ENCODE measurements around the gene FBF1.
A peak's percentile ranks its signal among the peaks of the same experiment; 100 is the strongest.
"Not testable (repeated sequence)": the region's sequence is repeated elsewhere in the genome, so short reads cannot be mapped to it uniquely, and the experiment has no call there.

The FBF1 gene, protein sequence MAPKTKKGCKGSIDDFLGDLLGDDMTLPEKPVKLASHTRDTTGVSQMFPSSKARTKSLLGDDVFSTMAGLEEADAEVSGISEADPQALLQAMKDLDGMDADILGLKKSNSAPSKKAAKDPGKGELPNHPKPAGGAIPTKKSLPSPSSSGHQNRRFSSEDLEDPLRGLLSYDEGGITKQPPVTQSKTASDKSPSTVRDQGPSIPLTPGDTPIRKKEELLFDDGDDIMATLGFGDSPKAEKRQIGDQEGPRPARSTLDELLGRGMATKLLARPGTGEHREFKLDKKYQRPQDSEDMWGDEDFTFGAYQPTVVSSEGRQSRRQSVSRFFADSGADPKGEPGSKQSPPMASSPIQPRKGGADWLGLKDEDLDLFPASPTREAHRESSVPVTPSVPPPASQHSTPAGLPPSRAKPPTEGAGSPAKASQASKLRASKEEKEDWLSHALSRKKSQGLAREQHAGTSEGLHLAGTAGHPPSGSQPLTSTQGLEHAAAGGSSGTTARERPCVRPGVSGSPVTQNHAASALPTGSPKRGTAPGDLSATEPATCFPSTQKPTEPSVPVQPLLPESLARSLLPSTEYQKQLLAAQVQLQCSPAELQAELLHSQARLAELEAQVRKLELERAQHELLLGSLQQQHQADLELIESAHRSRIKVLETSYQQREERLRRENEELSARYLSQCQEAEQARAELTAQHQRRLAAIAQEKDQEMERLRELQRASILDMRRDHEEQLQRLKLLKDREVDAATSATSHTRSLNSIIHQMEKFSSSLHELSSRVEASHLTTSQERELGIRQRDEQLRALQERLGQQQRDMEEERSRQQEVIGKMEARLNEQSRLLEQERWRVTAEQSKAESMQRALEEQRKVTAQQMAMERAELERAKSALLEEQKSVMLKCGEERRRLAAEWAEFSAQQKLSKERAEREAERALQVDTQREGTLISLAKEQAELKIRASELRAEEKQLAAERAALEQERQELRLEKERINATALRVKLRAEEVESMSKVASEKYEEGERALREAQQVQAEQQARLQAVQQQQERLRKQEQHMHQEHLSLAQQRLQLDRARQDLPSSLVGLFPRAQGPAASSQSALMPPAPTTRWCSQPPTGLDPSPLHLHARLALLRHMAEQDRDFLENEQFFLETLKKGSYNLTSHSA

DNA sequence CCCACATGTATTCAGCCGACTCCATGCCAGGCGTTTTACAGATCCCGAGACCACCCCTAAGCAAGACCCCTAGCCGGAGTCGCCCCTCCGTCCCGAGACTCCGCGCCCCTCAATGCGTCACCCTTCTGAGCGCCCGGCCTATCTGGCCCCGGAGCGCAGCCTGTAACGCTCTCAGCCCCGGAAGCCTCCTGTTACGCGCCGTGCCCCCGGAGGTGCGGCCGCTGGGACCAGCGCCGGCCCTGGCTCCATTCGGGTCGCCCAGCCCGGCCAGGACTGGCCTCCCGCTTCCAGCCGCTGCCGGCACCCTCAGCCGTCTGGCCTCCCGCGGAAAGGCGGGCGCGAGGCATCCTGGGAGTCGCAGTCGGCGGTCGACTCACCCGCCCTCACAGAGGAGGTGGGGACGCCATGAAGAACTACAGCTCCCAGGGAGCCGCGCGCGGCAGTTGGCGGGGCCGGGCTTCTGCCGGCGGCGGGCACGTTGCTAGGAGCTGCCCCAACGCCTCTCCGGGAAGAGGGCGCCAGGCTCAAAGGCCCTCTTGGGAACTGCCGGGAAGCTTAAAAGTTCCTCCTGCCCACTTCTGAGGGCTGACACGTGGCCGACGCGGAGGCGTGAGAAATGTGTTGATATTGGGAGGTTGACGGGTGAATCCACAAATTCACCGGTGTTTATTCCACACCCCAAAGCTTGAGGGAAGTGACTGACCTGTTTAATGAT, at the start of gene FBF1:
TSS of gene FBF1 (minus strand) at position 316 of the 715 bp plus-strand sequence. CDS start 2,893 bp downstream, outside the sequence.
- peak; percentile 90 for DNase-seq

DNA sequence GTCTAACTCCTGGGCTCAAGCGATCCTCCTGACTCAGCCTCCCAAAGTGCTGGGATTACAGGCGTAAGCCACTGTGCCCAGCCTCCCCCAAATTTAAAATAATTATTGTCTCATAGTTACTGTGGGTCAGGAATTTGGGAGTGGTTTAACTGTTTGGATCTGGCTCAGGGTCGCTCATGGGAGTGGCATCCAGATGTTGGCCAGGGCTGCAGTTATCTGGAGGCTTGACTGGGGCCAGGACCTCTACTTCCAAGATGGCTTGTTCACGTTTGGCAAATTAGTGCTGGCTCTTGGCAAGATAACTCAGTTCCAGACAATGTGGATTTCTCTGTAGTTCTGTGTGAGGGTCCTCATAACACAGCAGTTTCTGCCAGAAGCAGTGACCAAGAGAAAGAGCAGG, 46.2 kb upstream of the FBF1 start:
- DNase-seq, result no peak

DNA sequence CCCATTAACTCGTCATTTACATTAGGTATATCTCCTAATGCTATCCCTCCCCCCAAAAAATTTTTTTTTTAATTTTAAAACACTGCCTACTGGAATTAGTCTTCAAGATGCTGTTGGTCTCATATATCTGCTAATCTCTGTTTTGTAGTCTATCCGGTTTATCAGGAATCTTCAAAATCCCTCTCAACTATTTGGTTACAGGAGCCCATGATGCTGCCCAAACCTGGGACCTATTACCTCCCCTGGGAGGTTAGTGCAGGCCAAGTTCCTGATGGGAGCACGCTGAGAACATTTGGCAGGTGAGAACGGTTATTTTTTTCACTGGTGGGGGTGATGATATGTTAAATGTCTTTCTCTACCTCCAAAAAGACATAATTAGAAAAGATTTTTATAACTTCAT, 45.1 kb upstream of the FBF1 start:
- DNase-seq, result no peak

DNA sequence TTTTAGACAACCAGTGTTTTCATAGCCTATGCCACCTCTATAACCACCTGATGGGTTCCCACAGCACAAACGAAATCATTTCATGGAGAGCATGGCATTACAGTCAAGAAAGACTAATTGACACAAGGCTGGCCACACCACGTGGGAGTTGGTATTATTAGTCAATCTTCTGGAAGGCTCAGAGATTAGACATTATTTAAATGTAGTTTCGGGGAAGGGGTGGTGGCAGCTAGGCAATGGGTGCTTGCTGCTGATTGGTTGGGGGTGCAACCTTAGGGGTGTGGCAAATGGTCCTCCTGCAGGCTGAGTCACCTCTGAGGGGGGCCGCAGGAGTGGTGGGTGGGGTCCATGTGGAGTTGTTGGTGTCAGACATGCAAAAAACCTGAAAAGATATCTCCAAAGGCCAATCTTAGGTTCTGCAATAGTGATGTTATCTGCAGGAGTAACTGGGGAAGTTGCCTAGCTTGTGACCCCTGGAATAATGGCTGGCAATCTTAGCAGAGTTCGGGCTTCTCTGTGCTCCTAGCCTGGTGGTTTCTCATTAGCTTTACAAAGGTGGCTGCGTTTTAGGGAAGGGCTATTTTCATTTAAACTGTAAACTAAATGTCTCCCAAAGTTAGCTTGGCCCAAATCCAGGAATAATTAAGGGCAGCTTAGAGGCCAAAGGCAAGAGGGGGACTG, 42.8 kb upstream of the FBF1 start:
- no peak for DNase-seq

DNA sequence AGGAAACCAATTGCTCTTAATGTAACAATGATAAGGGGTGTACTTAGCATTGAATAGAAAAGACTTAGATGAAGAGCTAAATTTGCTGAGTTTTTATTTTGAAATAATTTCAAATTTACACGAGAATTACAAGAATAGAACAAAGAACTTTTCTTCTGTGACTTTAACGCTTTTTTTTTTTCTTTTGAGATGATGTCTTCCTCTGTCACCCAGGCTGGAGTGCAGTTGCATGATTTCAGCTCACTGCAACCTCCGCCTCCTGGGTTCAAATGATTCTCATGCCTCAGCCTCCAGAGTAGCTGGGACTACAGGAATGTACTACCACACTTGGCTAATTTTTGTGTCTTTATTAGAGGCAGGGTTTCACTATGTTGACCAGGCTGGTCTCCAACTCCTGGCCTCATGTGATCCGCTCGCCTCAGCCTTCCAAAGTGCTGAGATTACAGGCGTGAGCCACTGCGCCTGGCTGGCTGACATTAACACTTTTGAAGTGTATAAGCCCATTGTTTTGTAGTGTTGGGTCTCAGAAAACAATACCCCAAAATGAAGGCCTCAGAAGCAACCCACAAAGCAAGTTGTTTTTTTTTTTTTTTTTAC, 40.3 kb upstream of the FBF1 start:
- no peak for DNase-seq

DNA sequence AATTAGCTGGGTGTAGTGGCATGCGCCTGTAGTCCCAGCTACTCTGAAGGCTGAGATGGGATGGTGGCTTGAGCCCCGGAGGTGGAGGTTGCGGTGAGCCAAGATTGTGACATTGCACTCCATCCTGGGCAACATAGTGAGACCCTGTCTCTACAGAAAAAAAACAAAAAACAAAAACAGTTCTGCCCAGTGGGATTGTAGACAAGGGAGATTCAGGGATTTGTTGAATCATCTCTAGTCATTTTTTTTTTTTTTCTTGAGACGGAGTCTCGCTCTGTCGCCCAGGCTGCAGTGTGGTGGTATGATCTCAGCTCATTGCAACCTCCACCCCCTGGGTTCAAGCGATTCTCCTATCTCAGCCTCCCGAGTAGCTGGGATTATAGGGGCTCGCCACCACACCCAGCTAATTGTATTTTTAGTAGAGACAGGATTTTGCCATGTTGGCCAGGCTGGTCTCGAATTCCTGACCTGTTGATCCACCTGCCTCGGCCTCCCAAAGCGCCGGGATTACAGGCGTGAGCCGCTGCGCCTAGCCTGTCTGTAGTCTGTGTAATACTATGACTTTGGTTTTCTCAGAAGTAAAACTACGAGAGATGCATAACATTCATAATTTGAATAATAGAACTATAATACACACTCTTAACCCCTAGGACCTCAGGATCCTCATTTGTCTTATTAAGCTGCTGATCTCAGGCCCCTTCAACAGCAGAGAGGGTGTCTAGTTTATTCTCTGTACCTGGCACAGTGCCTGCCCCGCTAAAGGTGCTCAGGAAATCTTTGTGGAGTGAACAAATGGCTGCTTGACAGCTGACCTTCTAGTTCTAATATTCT, 39.6 kb upstream of the FBF1 start:
- no peak for DNase-seq

DNA sequence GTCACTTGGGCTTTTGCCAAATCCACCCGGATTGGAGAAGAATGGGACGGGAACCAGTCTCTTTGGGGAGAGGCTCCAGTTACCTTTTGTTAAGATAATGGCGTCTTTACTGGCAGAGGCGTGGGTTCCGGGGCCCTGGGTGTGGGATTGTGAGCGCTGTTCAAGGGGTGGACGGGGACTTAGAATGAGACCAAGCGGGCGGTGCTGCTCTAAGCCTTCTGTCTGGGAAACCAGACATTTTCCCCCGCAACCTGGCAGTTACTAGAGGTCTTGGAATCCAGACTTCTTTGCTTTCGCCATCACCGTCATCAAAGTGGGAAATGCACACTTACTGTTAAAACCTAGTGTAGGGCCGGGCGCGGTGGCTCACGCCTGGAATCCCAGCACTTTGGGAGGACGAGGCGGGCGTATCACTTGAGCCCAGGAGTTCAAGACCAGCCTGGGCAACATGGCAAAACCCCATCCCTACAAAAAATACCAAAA, 38.9 kb upstream of the FBF1 start:
- no peak for DNase-seq

DNA sequence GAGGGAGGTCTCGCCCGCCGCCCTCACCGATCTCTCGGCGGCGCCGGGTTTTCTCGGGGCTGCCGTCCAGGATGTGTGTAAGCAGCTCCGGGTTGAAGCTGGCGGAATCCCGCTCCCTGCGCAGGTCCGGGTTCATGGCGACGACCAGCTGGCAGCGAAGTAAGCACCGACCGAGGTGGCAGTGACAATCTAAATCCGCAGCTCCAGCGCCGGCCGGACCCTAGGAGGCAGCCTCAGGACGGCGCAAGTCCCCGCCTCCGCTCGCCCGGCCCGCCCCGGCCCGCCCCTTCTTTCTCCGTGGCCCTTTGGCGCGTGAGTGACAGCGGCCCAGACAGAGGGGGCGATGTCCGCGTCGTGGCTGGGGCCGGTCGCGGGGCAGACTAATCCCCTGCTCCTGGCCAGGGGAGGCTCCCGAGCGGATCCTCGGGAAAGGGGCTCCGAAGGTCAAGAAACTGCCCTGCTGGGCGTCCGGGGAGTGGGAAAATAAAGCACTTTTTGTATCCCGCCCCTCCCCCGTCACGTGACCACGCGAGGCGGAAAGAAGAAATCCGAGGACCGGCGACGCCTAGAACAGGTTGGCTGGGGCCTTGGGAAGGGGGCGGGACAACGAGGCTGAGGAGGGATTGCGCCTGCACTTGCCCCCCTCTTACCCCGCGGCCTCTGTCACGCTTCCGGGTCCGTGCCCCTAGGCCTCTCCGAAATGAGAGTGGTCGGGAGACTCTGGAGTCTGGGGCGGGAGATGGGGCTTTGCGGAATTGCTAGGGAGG, 38.3 kb upstream of the FBF1 start, which contains the start of the genes ACOX1 and TEN1:
TSS of gene ACOX1 (minus strand) at position 229 of the 767 bp plus-strand sequence. CDS start at position 136, 93 bp downstream.
TSS of gene TEN1 (plus strand) at position 303 of the 767 bp plus-strand sequence. CDS start 6,953 bp downstream, outside the sequence.
- peak; percentile 97 for DNase-seq

DNA sequence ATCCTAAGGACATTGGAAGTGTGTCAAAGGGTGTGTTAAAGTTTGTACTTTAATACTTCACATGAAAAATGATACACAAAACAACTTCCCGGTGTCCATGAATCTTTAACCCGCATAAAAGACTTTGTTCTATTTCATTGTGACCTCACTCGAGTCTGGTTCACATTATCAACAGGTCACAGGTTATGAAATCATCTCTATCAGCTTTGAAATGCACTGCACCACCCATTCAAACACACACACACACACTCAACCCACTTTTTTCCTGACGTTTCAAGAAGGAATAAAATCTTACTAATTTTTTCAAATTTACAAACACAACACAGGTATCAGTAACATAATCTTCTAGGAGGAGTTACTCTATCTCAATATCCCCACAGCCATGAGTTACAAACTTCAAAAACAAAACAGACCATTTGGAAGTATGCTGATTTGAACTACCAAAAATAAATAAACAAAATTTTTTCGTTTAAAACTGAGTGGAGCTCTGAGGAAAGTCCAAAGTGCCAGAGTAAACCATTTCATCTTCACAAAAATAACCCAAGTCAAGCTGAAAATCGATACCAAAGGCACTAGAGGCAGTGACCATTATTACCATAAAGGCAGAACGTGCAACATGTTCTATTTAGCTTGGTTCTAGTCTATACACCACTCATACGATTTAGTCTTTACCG, 35.5 kb upstream of the FBF1 start:
- no peak for DNase-seq

DNA sequence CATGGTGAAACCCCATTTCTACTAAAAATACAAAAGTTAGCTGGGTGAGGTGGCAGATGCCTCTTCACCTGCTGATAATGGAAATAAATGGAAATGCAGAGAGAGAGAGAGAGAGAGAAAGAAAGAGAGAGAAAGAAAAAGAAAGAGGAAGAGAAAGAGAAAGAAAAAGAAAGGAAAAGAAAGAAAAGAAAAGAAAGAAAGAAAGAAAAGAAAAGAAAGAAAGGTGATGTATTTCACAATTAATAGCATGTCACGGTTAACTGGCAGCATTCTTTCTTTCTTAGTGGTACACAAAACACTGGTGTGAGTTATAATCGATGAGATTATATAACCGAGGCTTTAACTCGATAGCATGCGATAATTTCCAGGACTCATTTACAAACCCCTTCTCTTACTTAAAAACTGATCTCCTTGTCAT, 34.9 kb upstream of the FBF1 start:
- no peak for DNase-seq

DNA sequence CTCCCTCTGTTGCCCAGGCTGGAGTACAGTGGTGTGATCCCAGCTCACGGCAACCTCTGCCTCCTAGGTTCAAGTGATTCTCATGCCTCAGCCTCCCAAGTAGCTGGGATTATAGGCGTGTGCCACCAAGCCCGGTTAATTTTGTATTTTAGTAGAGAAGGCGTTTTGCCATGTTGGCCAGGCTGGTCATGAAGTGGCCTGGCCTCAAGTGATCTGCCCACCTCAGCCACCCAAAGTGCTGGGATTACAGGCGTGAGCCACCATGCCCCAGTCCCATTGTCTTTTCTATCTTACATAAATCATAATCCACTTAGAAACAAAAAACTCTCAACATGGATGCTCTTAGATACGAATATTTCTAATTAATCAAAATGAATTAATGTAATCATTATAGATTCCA, 34.3 kb upstream of the FBF1 start:
- DNase-seq, result not testable (repeated sequence)

DNA sequence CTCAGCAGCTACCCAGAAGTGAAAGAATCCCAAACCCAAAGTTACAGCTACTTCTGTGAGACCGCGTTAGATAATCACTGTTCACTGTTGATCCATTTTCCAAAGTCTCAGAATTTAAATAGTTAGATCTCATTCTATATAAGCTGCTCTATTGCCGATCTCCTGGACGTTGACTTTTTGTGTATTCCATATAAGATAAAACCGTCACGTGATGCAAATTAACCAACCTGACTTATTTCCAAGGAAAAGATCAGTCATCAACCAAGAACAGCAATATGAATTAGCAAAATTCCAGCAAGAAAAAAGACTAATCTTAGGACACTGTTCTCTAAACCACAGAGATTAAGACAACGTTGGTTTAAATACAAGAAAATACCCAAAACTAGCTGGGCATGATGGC, 29.8 kb upstream of the FBF1 start:
- no peak for DNase-seq

DNA sequence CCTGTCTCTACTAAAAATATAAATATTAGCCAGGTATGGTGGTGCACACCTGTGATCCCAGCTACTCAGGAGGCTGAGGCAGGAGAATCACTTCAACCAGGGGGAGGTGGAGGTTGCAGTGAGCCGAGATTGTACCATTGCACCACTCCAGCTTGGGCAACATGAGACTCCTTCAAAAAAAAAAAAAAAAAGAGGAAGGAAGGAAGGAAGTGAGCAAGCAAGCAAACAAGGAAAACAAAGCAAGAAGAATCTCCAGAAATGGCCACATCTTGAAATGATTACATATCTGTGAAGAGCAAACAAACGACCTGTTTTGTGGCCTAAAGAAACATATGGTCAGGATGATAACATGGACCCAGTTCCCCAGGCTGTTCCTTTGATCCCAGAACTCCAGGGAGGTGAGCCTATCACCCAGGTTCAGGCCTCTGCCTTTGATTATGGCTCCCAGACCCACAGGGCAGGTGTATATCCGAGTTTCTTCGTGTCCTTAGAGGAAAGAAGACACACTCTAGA, 29.2 kb upstream of the FBF1 start:
- DNase-seq, result no peak

DNA sequence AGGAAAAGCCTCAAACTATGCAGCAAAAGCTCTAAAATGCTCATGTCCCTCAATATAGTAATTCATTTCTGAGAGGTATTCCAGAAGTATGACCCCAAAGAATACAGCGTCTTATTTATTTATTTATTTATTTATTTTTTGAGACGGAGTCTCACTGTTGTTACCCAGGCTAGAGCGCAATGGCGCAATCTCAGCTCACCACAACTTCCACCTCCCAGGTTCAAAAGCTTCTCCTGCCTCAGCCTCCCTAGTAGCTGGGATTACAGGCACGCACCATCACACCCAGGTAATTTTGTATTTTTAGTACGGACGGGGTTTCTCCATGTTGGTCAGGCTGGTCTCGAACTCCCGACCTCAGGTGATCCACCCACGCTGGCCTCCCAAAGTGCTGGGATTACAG, 28.2 kb upstream of the FBF1 start:
- not testable (repeated sequence) for DNase-seq

DNA sequence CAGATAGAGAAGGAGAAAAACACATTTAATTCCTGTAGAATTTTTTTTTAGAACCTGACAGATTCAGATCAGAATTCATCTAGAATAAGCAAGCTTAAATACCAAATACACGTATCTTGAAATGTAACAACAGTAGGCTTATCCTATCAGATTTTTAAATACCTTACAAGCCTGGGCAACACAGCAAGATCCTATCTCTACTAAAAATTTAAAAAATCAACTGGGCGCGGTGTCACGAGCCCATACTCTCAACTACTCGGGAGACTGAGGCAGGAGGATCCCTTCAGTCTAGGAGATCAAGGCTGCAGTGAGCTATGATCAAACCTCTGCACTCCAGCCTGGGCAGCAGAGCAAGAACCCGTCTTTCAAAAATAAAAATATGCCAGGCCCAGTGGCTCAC, 24.6 kb upstream of the FBF1 start:
- DNase-seq, result no peak

DNA sequence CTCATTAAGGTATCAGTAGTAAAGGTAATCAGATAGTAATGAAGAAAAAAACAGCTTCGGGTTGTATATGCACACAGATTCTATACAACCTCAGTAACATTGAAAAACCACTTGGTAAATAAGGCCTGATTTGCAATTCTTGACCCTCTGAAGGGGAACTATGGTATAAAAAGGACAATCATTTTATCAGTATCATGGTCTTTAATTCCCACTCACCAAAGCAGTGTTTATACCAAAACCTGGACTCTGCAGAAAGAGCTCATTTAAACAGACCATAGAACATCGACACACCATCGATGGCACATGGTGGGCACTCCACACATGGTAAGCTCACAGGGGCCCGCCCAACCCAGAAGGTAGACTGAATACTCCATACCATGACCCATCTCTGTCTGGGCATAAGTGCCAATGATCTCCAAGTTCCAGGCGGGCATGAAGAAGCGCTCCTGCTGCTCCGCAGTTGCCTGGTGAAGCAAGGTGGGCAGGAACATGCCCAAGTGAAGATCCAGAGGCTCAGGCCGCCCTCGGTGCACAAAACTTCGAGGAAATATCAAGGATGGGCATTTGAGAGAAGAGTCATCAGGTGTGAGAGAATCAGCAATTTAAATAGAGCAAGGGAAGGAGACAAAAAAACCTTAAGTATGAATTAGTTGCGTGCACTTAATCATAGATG, 19.1 kb upstream of the FBF1 start:
- no peak for DNase-seq

DNA sequence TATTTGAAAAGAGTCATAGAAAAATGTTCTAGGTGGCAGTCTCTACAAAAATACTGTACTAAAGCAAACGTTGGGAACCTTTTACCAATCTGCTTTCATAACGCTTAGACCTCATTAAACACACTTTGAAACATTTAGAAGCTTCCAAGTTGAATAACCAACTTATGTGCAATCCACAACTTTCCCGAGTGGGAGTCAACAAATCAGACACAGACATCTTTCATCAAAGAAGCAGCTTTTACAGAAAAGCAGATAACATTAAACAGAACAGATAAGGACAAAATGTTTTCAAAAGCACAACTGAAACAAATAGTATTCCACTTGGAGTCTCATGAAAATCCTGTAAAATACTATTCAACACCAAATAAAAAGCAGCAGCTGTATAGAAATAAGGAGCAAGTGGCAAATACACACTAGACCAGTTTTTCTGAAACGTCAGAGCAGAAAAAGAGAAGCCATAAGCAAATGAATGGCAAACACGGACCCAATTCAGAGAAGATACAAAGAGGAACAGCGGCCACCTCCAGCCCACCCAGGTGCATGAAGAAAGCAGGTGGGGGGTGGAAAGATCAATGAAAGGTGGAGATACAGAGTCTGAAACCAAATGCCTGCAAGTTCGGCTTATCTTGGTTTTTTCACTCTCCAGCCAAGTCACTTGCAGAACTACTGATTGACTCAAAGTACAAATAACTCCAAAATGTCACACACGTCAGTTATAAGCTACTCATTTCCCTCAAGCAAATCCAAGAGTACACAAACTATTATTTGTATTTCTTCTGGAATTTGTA, 18.4 kb upstream of the FBF1 start:
- DNase-seq, result no peak
